HL-60 (cell line): ENCODE results near the gene SLC25A17.

Experiments
- DNase-seq, 2 experiments: peaks; one replicate each; pipeline ENCODE4 v3.0.0-alpha.2; 2010 to 2020; ENCODE audit warnings: low read depth in 1 of 2, low spot score in 1 of 2
- H3K27ac ChIP-seq: fragments of 250-450 bp; sonication (Bioruptor Pico); replicated peaks from 2 replicates; pipeline ENCODE4 v1.5.1; 2020; ENCODE audit warnings: mild to moderate bottlenecking, moderate library complexity
- H3K27me3 ChIP-seq: fragments of 250-450 bp; sonication (Bioruptor Pico); 2 replicates; pipeline ENCODE4 v1.5.1; 2021; ENCODE audit warnings: mild to moderate bottlenecking, moderate library complexity; ENCODE audit not compliant: insufficient read depth, poor library complexity, severe bottlenecking
- H3K4me3 ChIP-seq: replicated peaks from 2 replicates; pipeline ENCODE4 v1.5.1; 2011; ENCODE audit warnings: mild to moderate bottlenecking, control low read depth, low read length; ENCODE audit not compliant: insufficient read depth
- CTCF ChIP-seq: IDR thresholded peaks from one replicate; pipeline ENCODE4 v1.5.1; 2011; ENCODE audit warnings: low read length, control low read depth, inconsistent platforms; ENCODE audit not compliant: insufficient read depth
- GABPA ChIP-seq: IDR thresholded peaks from 2 replicates; pipeline ENCODE4 v1.6.1; 2012; ENCODE audit warnings: low read depth
- POLR2AphosphoS5 ChIP-seq: IDR thresholded peaks from 2 replicates; pipeline ENCODE4 v1.6.1; 2012; ENCODE audit warnings: low read depth
- REST ChIP-seq: IDR thresholded peaks from 2 replicates; pipeline ENCODE4 v1.6.1; 2012; ENCODE audit warnings: low read depth; ENCODE audit not compliant: insufficient replicate concordance
- SPI1 ChIP-seq: IDR thresholded peaks from 2 replicates; pipeline ENCODE4 v1.6.1; 2012; ENCODE audit warnings: low read depth, mild to moderate bottlenecking, borderline replicate concordance

Gene SLC25A17

GRCh38 chr22:40797427-40797826 is 21.7 kb downstream of the SLC25A17 start:
- Histone ChIP-seq H3K27ac (no peak overlapping the region), H3K27me3 (no peaks in the 10 kb centered on the region), H3K4me3 (no peak overlapping the region)
- TF ChIP-seq SPI1 (no peak), CTCF (no peak)
- no peak for DNase-seq

GRCh38 chr22:40792451-40792850 is 26.7 kb downstream of the SLC25A17 start:
- Histone ChIP-seq H3K27me3 (no peaks in the 10 kb centered on the region), H3K27ac (no peak overlapping the region), H3K4me3 (no peak overlapping the region)
- no peak for DNase-seq
- TF ChIP-seq SPI1 (no peak), CTCF (no peak), POLR2AphosphoS5 (no peak), REST (no peak), GABPA (no peak)

GRCh38 chr22:40791241-40791640 is 27.9 kb downstream of the SLC25A17 start:
- no peak for DNase-seq
- Histone ChIP-seq H3K27ac (no peak overlapping the region), H3K27me3 (no peaks in the 10 kb centered on the region), H3K4me3 (no peak overlapping the region)
- TF ChIP-seq SPI1 (no peak), CTCF (no peak), REST (no peak), POLR2AphosphoS5 (no peak), GABPA (no peak)

GRCh38 chr22:40789131-40789530 is 30.0 kb downstream of the SLC25A17 start:
- H3K27ac ChIP-seq = no peak overlapping the region
- DNase-seq = no peak
- no peak for TF ChIP-seq POLR2AphosphoS5
- TF ChIP-seq GABPA = no peak
- no peak for TF ChIP-seq CTCF
- no peak for TF ChIP-seq SPI1
- no peak for TF ChIP-seq REST
- no peaks in the 10 kb centered on the region for H3K27me3 ChIP-seq
- no peak overlapping the region for H3K4me3 ChIP-seq
